Measurements from ENCODE around the gene CUL7. TPM values are rescaled to one million over a fixed set of nuclear protein-coding genes. Genes with fewer than 3 reads are reported as not detected.

CUL7 gene
- total and polyA plus RNA-seq, 2 donors (not counting 1 experiment from before 2014, with no cell fraction given), result 21.4 to 60.3 TPM

- no peaks in the 10 kb centered on the region for H3K79me2 ChIP-seq (ENCODE audit: control insufficient read depth, insufficient read depth, low read length)
- H3K36me3 ChIP-seq (ENCODE audit: control insufficient read depth, insufficient read depth, low read length), result peaks cover 29% of the 10 kb centered on the region
- no peaks in the 10 kb centered on the region for H4K20me1 ChIP-seq (ENCODE audit: control insufficient read depth, extremely low read depth, insufficient read depth, low read length)
Observed at GRCh38 chr6:43038727-43039126, 14.9 kb downstream of the CUL7 start.

GRCh38 chr6:43037706-43038105 lies 15.9 kb downstream of the CUL7 start:
- no peak overlapping the region for H3K4me3 ChIP-seq (replicated peaks in 1 of 4; ENCODE audit: control extremely low read depth in 1 of 4, insufficient read depth in 1 of 4, low read depth in 3 of 4, low read length in 4 of 4)
- DNase-seq (ENCODE audit: low read depth in 2 of 2), result no peak
- no peaks in the 10 kb centered on the region for H3K9me3 ChIP-seq (ENCODE audit: control insufficient read depth, insufficient read depth, low read depth, low read length)
- H3K27ac ChIP-seq (ENCODE audit: insufficient read depth, low read length), result no peak overlapping the region
- TF ChIP-seq, protein P1, sequence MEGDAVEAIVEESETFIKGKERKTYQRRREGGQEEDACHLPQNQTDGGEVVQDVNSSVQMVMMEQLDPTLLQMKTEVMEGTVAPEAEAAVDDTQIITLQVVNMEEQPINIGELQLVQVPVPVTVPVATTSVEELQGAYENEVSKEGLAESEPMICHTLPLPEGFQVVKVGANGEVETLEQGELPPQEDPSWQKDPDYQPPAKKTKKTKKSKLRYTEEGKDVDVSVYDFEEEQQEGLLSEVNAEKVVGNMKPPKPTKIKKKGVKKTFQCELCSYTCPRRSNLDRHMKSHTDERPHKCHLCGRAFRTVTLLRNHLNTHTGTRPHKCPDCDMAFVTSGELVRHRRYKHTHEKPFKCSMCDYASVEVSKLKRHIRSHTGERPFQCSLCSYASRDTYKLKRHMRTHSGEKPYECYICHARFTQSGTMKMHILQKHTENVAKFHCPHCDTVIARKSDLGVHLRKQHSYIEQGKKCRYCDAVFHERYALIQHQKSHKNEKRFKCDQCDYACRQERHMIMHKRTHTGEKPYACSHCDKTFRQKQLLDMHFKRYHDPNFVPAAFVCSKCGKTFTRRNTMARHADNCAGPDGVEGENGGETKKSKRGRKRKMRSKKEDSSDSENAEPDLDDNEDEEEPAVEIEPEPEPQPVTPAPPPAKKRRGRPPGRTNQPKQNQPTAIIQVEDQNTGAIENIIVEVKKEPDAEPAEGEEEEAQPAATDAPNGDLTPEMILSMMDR (conservative IDR thresholded peaks at IDR 0.05 in 1 of 2, IDR thresholded peaks at IDR 0.05 in 1 of 2; ENCODE audit: low read depth in 1 of 2, low read length in 2 of 2), result no peak
- TF ChIP-seq EZH2 (IDR thresholded peaks at IDR 0.05; ENCODE audit: low read length, missing control alignments), result no peak
- no peak overlapping the region for H3K4me2 ChIP-seq (ENCODE audit: extremely low read depth, insufficient read depth, low read length)
- H3K4me1 ChIP-seq (ENCODE audit: control insufficient read depth, extremely low read depth, insufficient read depth, low read length), result no peaks in the 10 kb centered on the region
- H2AFZ ChIP-seq (ENCODE audit: low read length), result no peak overlapping the region
- H3K36me3 ChIP-seq (ENCODE audit: control insufficient read depth, insufficient read depth, low read length), result peaks cover 25% of the 10 kb centered on the region
- no peak overlapping the region for H3K9ac ChIP-seq (ENCODE audit: insufficient read depth, low read length)
- H4K20me1 ChIP-seq (ENCODE audit: control insufficient read depth, extremely low read depth, insufficient read depth, low read length), result no peaks in the 10 kb centered on the region
- no peaks in the 10 kb centered on the region for H3K27me3 ChIP-seq (ENCODE audit: control insufficient read depth, insufficient read depth, low read length)
- H3K79me2 ChIP-seq (ENCODE audit: control insufficient read depth, insufficient read depth, low read length), result no peaks in the 10 kb centered on the region

More at GRCh38 chr6:43038727-43039126, 14.9 kb downstream of the CUL7 start:
- Histone ChIP-seq H3K9ac (ENCODE audit: insufficient read depth, low read length) (no peak overlapping the region), H3K4me3 (replicated peaks in 1 of 4; ENCODE audit: control extremely low read depth in 1 of 4, insufficient read depth in 1 of 4, low read depth in 3 of 4, low read length in 4 of 4) (no peak overlapping the region), H2AFZ (ENCODE audit: low read length) (no peak overlapping the region), H3K4me2 (ENCODE audit: extremely low read depth, insufficient read depth, low read length) (no peak overlapping the region), H3K27me3 (ENCODE audit: control insufficient read depth, insufficient read depth, low read length) (no peaks in the 10 kb centered on the region), H3K4me1 (ENCODE audit: control insufficient read depth, extremely low read depth, insufficient read depth, low read length) (no peaks in the 10 kb centered on the region), H3K9me3 (ENCODE audit: control insufficient read depth, insufficient read depth, low read depth, low read length) (no peaks in the 10 kb centered on the region), H3K27ac (ENCODE audit: insufficient read depth, low read length) (no peak overlapping the region)
- TF ChIP-seq EZH2 (IDR thresholded peaks at IDR 0.05; ENCODE audit: low read length, missing control alignments), result no peak
- TF ChIP-seq, protein P1 (conservative IDR thresholded peaks at IDR 0.05 in 1 of 2, IDR thresholded peaks at IDR 0.05 in 1 of 2; ENCODE audit: low read depth in 1 of 2, low read length in 2 of 2), result no peak
- DNase-seq (ENCODE audit: low read depth in 2 of 2), result no peak

GRCh38 chr6:43037197-43037596 lies 16.5 kb downstream of the CUL7 start:
- no peaks in the 10 kb centered on the region for H3K27me3 ChIP-seq (ENCODE audit: control insufficient read depth, insufficient read depth, low read length)
- no peak for TF ChIP-seq EZH2 (IDR thresholded peaks at IDR 0.05; ENCODE audit: low read length, missing control alignments)
- TF ChIP-seq, protein P1 (conservative IDR thresholded peaks at IDR 0.05 in 1 of 2, IDR thresholded peaks at IDR 0.05 in 1 of 2; ENCODE audit: low read depth in 1 of 2, low read length in 2 of 2), result no peak
- H3K27ac ChIP-seq (ENCODE audit: insufficient read depth, low read length), result no peak overlapping the region
- H3K4me3 ChIP-seq (replicated peaks in 1 of 4; ENCODE audit: control extremely low read depth in 1 of 4, insufficient read depth in 1 of 4, low read depth in 3 of 4, low read length in 4 of 4), result no peak overlapping the region
- no peak for DNase-seq (ENCODE audit: low read depth in 2 of 2)
- no peak overlapping the region for H2AFZ ChIP-seq (ENCODE audit: low read length)
- no peaks in the 10 kb centered on the region for H3K79me2 ChIP-seq (ENCODE audit: control insufficient read depth, insufficient read depth, low read length)
- H3K9me3 ChIP-seq (ENCODE audit: control insufficient read depth, insufficient read depth, low read depth, low read length), result no peaks in the 10 kb centered on the region
- peaks cover 25% of the 10 kb centered on the region for H3K36me3 ChIP-seq (ENCODE audit: control insufficient read depth, insufficient read depth, low read length)
- H3K4me1 ChIP-seq (ENCODE audit: control insufficient read depth, extremely low read depth, insufficient read depth, low read length), result no peaks in the 10 kb centered on the region
- no peak overlapping the region for H3K4me2 ChIP-seq (ENCODE audit: extremely low read depth, insufficient read depth, low read length)
- H3K9ac ChIP-seq (ENCODE audit: insufficient read depth, low read length), result no peak overlapping the region
- no peaks in the 10 kb centered on the region for H4K20me1 ChIP-seq (ENCODE audit: control insufficient read depth, extremely low read depth, insufficient read depth, low read length)
